Measurements from ENCODE around the gene ARHGAP30.

ARHGAP30 gene

DNA sequence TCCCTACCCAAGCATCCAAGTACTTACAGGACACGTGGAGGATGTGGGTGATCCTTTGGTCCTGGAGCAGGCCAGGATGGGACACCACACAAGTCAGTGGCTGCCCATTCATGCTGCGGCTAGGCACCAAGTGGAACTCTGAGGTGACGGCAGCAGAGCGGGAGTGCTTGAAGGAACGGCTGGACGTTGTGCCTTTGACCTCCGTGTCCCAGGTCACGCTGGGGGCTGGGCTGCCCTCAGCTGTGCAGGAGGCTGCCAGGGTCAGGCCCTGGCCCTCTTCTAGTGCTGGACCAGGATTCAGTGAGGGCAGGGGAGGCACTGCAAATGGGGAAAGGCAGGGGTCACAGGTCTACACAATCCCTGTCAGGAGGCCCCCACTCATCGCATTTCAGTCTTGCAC is 7.7 kb upstream of the ARHGAP30 start:
- H3K4me3 ChIP-seq (ENCODE audit: low read depth, low read length): no peak overlapping the region
- TF ChIP-seq, protein P1, sequence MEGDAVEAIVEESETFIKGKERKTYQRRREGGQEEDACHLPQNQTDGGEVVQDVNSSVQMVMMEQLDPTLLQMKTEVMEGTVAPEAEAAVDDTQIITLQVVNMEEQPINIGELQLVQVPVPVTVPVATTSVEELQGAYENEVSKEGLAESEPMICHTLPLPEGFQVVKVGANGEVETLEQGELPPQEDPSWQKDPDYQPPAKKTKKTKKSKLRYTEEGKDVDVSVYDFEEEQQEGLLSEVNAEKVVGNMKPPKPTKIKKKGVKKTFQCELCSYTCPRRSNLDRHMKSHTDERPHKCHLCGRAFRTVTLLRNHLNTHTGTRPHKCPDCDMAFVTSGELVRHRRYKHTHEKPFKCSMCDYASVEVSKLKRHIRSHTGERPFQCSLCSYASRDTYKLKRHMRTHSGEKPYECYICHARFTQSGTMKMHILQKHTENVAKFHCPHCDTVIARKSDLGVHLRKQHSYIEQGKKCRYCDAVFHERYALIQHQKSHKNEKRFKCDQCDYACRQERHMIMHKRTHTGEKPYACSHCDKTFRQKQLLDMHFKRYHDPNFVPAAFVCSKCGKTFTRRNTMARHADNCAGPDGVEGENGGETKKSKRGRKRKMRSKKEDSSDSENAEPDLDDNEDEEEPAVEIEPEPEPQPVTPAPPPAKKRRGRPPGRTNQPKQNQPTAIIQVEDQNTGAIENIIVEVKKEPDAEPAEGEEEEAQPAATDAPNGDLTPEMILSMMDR (IDR thresholded peaks at IDR 0.05; ENCODE audit: borderline replicate concordance, insufficient read depth, low read depth, low read length): no peak

DNA sequence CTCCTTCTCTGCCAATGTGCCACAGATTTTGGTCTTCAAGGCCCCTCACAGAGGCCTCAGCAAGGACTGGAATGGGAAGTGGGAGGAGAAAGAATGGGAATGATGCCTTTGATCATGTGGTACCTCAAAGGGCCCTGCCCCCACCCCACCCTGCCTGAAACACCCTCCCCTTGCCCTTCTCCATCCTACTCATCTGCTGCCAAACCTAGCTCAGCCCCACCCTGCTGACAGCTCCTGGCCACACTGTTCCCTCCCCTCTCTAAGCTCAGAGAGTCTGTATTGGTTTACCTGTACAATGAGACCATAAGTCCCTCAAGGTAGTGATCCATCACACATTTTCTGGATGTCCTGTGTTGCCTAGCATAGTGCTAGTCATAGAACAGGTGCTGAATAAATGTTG is 6.7 kb upstream of the ARHGAP30 start:
- H3K4me3 ChIP-seq (ENCODE audit: low read depth, low read length): no peak overlapping the region
- TF ChIP-seq, protein P1 (IDR thresholded peaks at IDR 0.05; ENCODE audit: borderline replicate concordance, insufficient read depth, low read depth, low read length): no peak

DNA sequence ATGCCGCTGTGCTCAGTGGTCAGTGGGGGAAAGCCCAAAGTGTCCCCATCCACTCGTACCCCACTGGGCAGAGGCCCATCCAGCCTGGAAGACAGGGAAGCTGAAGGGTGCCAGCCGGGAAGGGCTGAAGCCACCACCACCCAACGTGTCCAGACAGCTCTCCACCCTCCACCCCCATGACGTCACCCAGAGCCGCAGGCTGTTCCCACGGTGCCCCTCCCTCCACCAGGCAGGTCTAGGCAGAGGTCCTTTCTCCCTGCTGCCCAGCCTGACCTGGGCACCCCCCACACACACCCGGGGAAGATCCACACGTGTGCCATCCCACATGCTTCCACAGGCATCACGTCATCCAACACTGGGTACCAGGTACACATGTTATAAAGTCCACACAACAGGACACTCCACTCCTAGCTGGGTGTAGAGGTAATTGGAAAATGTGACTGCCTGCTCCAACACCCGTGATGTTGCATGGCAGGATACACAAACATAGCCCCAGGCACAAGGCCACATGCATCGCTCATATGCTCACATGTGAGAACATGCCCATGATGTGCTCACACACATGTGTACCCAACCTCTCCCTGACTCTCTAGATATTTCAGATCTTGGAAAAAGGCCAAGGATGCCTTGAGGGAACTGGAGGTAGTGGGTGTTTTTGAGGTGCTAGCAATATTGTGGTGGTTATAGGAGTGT is 5.1 kb upstream of the ARHGAP30 start:
- TF ChIP-seq, protein P1 (IDR thresholded peaks at IDR 0.05; ENCODE audit: borderline replicate concordance, insufficient read depth, low read depth, low read length): no peak
- H3K4me3 ChIP-seq (ENCODE audit: low read depth, low read length): no peak overlapping the region

DNA sequence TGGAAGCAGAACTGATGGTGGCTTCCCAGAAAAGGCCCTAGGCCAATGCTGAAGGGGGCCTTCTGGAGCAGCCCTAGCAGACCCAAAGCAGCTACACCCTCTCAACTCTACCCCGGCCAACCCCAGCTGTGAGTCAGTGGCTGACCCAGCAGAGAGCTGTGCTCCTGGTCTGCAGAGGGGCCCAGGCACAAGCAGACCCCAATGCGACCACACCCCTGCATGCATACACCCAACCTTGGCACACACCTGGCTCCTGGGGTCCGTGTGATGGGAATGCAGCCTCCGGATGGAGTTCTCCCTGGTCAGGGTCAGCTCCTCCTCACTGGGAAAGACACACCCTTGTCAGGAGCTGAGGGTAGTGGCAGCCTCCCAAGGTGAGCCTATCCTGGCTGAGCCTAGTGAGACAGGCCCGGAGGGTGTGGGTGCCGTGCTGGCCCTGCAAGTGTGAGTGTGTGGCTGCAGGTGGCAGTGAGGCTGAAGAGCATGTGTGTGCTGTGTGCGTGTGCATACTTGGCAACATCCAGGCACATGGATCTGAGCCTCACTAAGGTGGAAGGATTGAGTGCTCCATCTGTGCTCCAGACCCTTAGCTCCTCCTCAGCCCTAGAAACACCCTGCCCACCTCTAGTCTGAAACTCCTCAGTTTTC is 3.9 kb upstream of the ARHGAP30 start:
- no peak overlapping the region for H3K4me3 ChIP-seq (ENCODE audit: low read depth, low read length)
- TF ChIP-seq, protein P1 (IDR thresholded peaks at IDR 0.05; ENCODE audit: borderline replicate concordance, insufficient read depth, low read depth, low read length): no peak

DNA sequence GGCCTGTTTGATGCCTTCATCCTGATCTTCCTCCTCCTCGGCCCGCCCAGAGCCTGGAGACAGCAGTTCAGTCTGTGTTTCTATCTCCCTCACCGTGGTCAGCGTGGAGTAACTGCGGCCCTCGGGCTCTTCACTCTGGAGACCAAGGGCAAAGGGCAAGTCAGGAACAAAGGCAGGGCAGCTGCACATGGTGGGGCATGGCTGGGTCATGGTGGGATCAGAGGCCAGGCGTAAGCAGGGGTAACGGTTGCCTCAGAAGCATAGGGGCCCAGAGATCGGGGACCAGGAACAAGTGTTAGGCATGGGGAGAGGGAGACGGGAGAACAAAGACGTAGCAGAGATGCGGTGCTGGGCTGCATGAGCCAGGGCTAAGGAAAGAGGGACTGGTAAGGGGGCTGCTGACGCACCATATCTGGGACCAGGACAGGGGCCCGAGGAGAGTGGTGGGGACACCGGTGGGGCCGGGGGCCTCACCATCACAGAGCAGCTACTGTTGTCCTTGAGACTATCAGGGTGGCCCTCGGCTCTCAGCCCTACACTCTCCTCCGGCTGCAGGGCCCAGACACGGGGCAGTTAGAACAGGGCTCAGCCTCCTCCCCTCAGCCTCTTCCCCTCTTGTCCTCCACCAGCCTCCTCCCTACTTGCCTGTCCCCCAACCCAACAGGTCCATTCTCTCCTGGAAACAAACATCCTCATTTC is 3.2 kb upstream of the ARHGAP30 start:
- TF ChIP-seq, protein P1 (IDR thresholded peaks at IDR 0.05; ENCODE audit: borderline replicate concordance, insufficient read depth, low read depth, low read length): no peak
- H3K4me3 ChIP-seq (ENCODE audit: low read depth, low read length): no peak overlapping the region

DNA sequence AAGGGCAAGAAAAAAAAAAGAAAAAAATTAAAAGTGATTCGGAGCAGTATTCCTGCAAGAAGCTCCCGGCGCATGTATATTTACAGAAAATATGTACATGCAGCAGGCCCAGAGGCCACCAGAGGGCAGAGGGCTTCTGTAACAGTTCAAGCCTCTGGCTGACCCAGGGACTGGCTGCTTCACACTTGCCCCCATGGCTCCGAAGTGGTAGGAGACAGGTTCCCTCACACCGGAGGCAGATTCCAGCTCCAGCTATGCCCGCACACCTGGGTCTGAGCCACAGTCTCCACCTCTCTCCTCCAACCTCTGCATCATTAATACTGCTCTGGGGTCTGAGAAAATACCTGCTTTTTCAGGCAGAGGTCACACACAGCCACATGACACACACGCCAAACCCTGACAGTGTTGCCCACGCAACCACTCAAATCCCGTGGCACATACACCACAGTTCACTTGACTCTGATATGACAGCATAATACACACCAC is 2.2 kb upstream of the ARHGAP30 start:
- TF ChIP-seq, protein P1 (IDR thresholded peaks at IDR 0.05; ENCODE audit: borderline replicate concordance, insufficient read depth, low read depth, low read length): peak; percentile 76
- no peak overlapping the region for H3K4me3 ChIP-seq (ENCODE audit: low read depth, low read length)
